Upper lobe of left lung (tissue), 4 donors: ENCODE results near the gene GINS2.

Experiments
- EP300 ChIP-seq, 4 donors: sonication (generic); formaldehyde crosslinking; IDR thresholded peaks; one replicate each; pipeline ENCODE4 v1.5.1; 2017; ENCODE audit warnings: antibody characterized with exemption in 4 of 4, control low read depth in 2 of 4
- POLR2AphosphoS5 ChIP-seq, 2 donors: sonication (generic); formaldehyde crosslinking; IDR thresholded peaks; one replicate each; pipeline ENCODE4 v1.5.1; 2017; ENCODE audit warnings: antibody characterized with exemption in 2 of 2
- TF ChIP-seq, protein P1 (sequence below), 6 experiments: fragments of 450-650 bp in 4 of 6; fragments of 200-600 bp in 2 of 6; sonication (generic) in 2 of 6; IDR thresholded peaks; one replicate each; pipeline ENCODE4 v1.5.1; 2016 to 2019; ENCODE audit warnings: antibody characterized with exemption in 6 of 6

DNA sequence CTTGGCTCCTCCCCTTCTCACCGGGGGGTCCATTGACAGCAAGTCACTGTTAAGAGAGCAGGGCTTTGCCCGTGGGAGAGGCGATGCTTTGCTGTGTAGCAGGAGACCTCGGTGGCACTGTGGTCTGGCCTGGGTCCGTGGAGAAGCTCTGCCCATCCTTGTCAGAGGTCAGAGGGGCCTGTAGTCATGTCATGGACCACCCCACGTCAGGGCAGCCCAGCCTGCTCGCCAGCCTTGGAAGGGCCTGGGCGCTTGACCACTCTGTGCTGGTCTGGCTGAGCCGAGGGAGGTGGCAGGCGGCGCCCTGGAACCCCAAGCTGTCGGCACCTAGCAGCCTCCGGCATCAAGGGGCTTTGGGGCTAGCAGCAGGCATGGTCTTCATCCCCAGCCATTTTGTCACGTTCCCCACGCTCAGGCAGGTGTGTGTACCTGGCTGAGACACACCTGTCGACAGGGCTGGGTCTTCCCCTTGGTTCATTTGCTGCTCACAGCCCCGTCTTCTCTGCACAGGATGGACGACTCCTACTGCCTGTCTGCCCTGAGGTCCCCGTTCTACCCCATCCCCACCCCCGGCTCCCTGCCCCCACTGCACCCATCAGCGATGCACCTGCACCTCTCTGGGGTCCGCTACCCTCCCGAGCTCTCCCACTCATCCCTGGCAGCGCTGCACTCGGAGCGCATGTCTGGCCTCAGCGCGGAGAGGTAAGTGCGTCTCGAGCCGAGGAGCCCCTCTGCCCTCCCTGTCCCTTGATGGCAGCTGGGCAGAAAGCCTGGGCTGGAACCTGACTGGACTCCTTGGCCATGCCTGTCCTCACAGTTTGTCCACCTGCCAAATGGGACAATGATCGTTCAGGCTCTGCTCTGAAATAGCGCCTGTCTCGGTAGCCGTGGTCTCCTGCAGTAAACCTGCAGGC lies 33.3 kb downstream of the GINS2 start:
- TF ChIP-seq, protein P1, sequence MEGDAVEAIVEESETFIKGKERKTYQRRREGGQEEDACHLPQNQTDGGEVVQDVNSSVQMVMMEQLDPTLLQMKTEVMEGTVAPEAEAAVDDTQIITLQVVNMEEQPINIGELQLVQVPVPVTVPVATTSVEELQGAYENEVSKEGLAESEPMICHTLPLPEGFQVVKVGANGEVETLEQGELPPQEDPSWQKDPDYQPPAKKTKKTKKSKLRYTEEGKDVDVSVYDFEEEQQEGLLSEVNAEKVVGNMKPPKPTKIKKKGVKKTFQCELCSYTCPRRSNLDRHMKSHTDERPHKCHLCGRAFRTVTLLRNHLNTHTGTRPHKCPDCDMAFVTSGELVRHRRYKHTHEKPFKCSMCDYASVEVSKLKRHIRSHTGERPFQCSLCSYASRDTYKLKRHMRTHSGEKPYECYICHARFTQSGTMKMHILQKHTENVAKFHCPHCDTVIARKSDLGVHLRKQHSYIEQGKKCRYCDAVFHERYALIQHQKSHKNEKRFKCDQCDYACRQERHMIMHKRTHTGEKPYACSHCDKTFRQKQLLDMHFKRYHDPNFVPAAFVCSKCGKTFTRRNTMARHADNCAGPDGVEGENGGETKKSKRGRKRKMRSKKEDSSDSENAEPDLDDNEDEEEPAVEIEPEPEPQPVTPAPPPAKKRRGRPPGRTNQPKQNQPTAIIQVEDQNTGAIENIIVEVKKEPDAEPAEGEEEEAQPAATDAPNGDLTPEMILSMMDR (IDR thresholded peaks at IDR 0.05): no peak
- no peak for TF ChIP-seq POLR2AphosphoS5 (IDR thresholded peaks at IDR 0.05)
- TF ChIP-seq EP300 (IDR thresholded peaks at IDR 0.05): no peak
